Upper lobe of left lung (tissue), 6 donors: ENCODE results near the gene SF3A1. TPM values are rescaled to one million over a fixed set of nuclear protein-coding genes. Genes with fewer than 3 reads are reported as not detected.

Source experiments
- ATAC-seq, 2 donors: fragments of 200-7000 bp; cut with Tn5 transposase; one replicate each; pipeline ENCODE4 v1.9.1; 2022; ENCODE audit warnings: mild to moderate bottlenecking in 2 of 2, moderate library complexity in 2 of 2; ENCODE audit not compliant: low FRiP score in 2 of 2
- DNase-seq, 2 donors: peaks; one replicate each; pipeline ENCODE4 v3.0.0-alpha.2; 2019 to 2020
- H3K27ac ChIP-seq, 4 donors: fragments of 200-600 bp; sonication (generic); one replicate each; pipeline ENCODE4 v1.5.1; 2016 to 2019
- H3K27me3 ChIP-seq, 4 donors: fragments of 200-600 bp; sonication (generic); one replicate each; pipeline ENCODE4 v1.5.1; 2017 to 2019
- H3K36me3 ChIP-seq, 4 donors: fragments of 200-600 bp; sonication (generic); one replicate each; pipeline ENCODE4 v1.5.1; 2016 to 2019
- H3K4me1 ChIP-seq, 4 donors: fragments of 200-600 bp; sonication (generic); one replicate each; pipeline ENCODE4 v1.5.1; 2018 to 2019
- H3K4me3 ChIP-seq, 4 donors: fragments of 200-600 bp; sonication (generic); one replicate each; pipeline ENCODE4 v1.5.1; 2017 to 2019; ENCODE audit warnings: mild to moderate bottlenecking in 2 of 4, moderate library complexity in 1 of 4
- H3K9me3 ChIP-seq, 4 donors: fragments of 200-600 bp; sonication (generic); one replicate each; pipeline ENCODE4 v1.5.1; 2018 to 2019
- CTCF ChIP-seq, 6 experiments: fragments of 450-650 bp in 4 of 6; fragments of 200-600 bp in 2 of 6; sonication (generic) in 2 of 6; IDR thresholded peaks; one replicate each; pipeline ENCODE4 v1.5.1; 2016 to 2019; ENCODE audit warnings: antibody characterized with exemption in 6 of 6
- EP300 ChIP-seq, 4 donors: sonication (generic); formaldehyde crosslinking; IDR thresholded peaks; one replicate each; pipeline ENCODE4 v1.5.1; 2017; ENCODE audit warnings: antibody characterized with exemption in 4 of 4, control low read depth in 2 of 4
- POLR2A ChIP-seq, 4 donors: fragments of 450-650 bp; IDR thresholded peaks; one replicate each; pipeline ENCODE4 v1.5.1; 2016 to 2017; ENCODE audit warnings: antibody characterized with exemption in 4 of 4, mild to moderate bottlenecking in 2 of 4
- POLR2AphosphoS5 ChIP-seq, 2 donors: sonication (generic); formaldehyde crosslinking; IDR thresholded peaks; one replicate each; pipeline ENCODE4 v1.5.1; 2017; ENCODE audit warnings: antibody characterized with exemption in 2 of 2
- WGBS, 2 donors: methylation state at CpG; one replicate each; pipeline ENCODE4 v1.1.5; 2017 to 2018; 5-methylcytosine and 5-hydroxymethylcytosine counted together
- total RNA-seq, 6 donors: library from RNA; depleted of rRNA in 4 of 6; stranded (reverse); fragments of >200 nt in 4 of 6; gene quantifications; one replicate each; pipeline versions ENCODE4 v1.1.0 to v1.2.1, GENCODE V29; 2016 to 2021
- donor health status: DM: no; HTN: no; CAD: no; lungs with moderate emphysema.
- donor health status: DM: no; HTN: yes; CAD: no; lungs with severe emphysema.

Gene SF3A1
- total RNA-seq, 6 donors from 2014 or later: 89.1 to 204 (median 138) TPM

- Histone ChIP-seq H3K9me3 (no peaks in the 10 kb centered on the region), H3K36me3 (peaks cover 0 to 6% (median 2%) of the 10 kb centered on the region in 4 donors), H3K4me1 (peaks cover 100% of the 10 kb centered on the region in 4 donors), H3K4me3 (no peak overlapping the region), H3K27me3 (no peaks in the 10 kb centered on the region), H3K27ac (peak overlapping the region; percentile 85 to 94 (median 88))
- TF ChIP-seq POLR2A (IDR thresholded peaks at IDR 0.05) (no peak), CTCF (IDR thresholded peaks at IDR 0.05) (no peak), EP300 (IDR thresholded peaks at IDR 0.05) (no peak), POLR2AphosphoS5 (IDR thresholded peaks at IDR 0.05) (no peak)
- WGBS, 2 donors: 72 to 77% methylated on average over 2 of the region's 2 CpGs
- DNase-seq: no peak
- no peak for ATAC-seq
These were observed 48.6 kb downstream of the SF3A1 start for GRCh38 chr22:30308093-30308492.

- no peaks in the 10 kb centered on the region for H3K9me3 ChIP-seq
- H3K27me3 ChIP-seq: no peaks in the 10 kb centered on the region
- 73 to 89% methylated on average over 4 of the region's 4 CpGs for WGBS, 2 donors
- DNase-seq (no peak), ATAC-seq (no peak)
- no peak overlapping the region for H3K4me3 ChIP-seq
- peaks cover 100% of the 10 kb centered on the region in 4 donors for H3K4me1 ChIP-seq
- peaks cover 0 to 8% (median 2%) of the 10 kb centered on the region in 4 donors for H3K36me3 ChIP-seq
- peak overlapping the region; percentile 85 to 94 (median 88) for H3K27ac ChIP-seq
- TF ChIP-seq CTCF (IDR thresholded peaks at IDR 0.05) (no peak), EP300 (IDR thresholded peaks at IDR 0.05) (no peak), POLR2AphosphoS5 (IDR thresholded peaks at IDR 0.05) (no peak)
These were observed 49.6 kb downstream of the SF3A1 start for GRCh38 chr22:30307041-30307574.

GRCh38 chr22:30306627-30307011 lies 50.1 kb downstream of the SF3A1 start:
- 73 to 75% methylated on average over 1 of the region's 1 CpG for WGBS, 2 donors
- Histone ChIP-seq H3K4me3 (no peak overlapping the region), H3K27ac (peak overlapping the region; percentile 85 to 94 (median 88)), H3K27me3 (no peaks in the 10 kb centered on the region), H3K9me3 (no peaks in the 10 kb centered on the region), H3K4me1 (peaks cover 100% of the 10 kb centered on the region in 4 donors), H3K36me3 (peaks cover 0 to 9% (median 2%) of the 10 kb centered on the region in 4 donors)
- no peak for ATAC-seq
- TF ChIP-seq EP300 (IDR thresholded peaks at IDR 0.05): no peak
- no peak for TF ChIP-seq POLR2A (IDR thresholded peaks at IDR 0.05)
- TF ChIP-seq POLR2AphosphoS5 (IDR thresholded peaks at IDR 0.05): no peak
- no peak for TF ChIP-seq CTCF (IDR thresholded peaks at IDR 0.05)
- no peak for DNase-seq

GRCh38 chr22:30305906-30306626 lies 50.6 kb downstream of the SF3A1 start:
- Histone ChIP-seq H3K27ac (peak overlapping the region; percentile 85 to 94 (median 88)), H3K27me3 (no peaks in the 10 kb centered on the region), H3K4me3 (peak overlapping the region in 2 of 4 donors; percentile 7 to 24), H3K36me3 (peaks cover 0 to 14% (median 2%) of the 10 kb centered on the region in 4 donors), H3K4me1 (peaks cover 100% of the 10 kb centered on the region in 4 donors), H3K9me3 (no peaks in the 10 kb centered on the region)
- TF ChIP-seq EP300 (IDR thresholded peaks at IDR 0.05): no peak
- no peak for TF ChIP-seq POLR2AphosphoS5 (IDR thresholded peaks at IDR 0.05)
- TF ChIP-seq POLR2A (IDR thresholded peaks at IDR 0.05): peak in 1 of 4 donors; percentile 1
- no peak for TF ChIP-seq CTCF (IDR thresholded peaks at IDR 0.05)
- 24 to 35% methylated on average over 3 of the region's 3 CpGs for WGBS, 2 donors
- ATAC-seq (no peak), DNase-seq (no peak)
